Osteocyte (in vitro differentiated cells): ENCODE data around the gene WNT7B. TPM values are rescaled to one million over a fixed set of nuclear protein-coding genes. Genes with fewer than 3 reads are reported as not detected.
A peak's percentile ranks its signal among the peaks of the same experiment; 100 is the strongest.

Experiments
- DNase-seq: peaks from one replicate; pipeline ENCODE4 v3.0.0; 2021; ENCODE audit warnings: mixed read lengths; ENCODE audit not compliant: unreplicated experiment; ENCODE audit errors: extremely low spot score
- H3K27ac Mint-ChIP-seq: one replicate; pipeline ENCODE4 v1.8.0; 2021; ENCODE audit warnings: mild to moderate bottlenecking, mixed read lengths; ENCODE audit not compliant: unreplicated experiment
- H3K27me3 Mint-ChIP-seq: one replicate; pipeline ENCODE4 v1.8.0; 2021; ENCODE audit warnings: mixed read lengths; ENCODE audit not compliant: unreplicated experiment
- H3K36me3 Mint-ChIP-seq: one replicate; pipeline ENCODE4 v1.8.0; 2021; ENCODE audit warnings: mixed read lengths; ENCODE audit not compliant: unreplicated experiment
- H3K4me1 Mint-ChIP-seq: one replicate; pipeline ENCODE4 v1.8.0; 2021; ENCODE audit warnings: mixed read lengths; ENCODE audit not compliant: unreplicated experiment
- H3K4me3 Mint-ChIP-seq: one replicate; pipeline ENCODE4 v1.8.0; 2021; ENCODE audit warnings: mild to moderate bottlenecking, moderate library complexity, mixed read lengths; ENCODE audit not compliant: unreplicated experiment
- H3K9me3 Mint-ChIP-seq: one replicate; pipeline ENCODE4 v1.8.0; 2021; ENCODE audit warnings: mixed read lengths; ENCODE audit not compliant: unreplicated experiment
- CTCF ChIP-seq: fragments of 200-600 bp; sonication (generic); IDR thresholded peaks from 2 replicates; pipeline ENCODE4 v1.5.0; 2021; ENCODE audit warnings: antibody characterized with exemption, mild to moderate bottlenecking, moderate library complexity
- total RNA-seq: library from RNA; stranded (reverse); gene quantifications from 2 replicates; pipeline ENCODE4 v1.2.1, GENCODE V29; 2021

The WNT7B gene
- total RNA-seq, 1 donor from 2014 or later: 2.3 TPM

DNA sequence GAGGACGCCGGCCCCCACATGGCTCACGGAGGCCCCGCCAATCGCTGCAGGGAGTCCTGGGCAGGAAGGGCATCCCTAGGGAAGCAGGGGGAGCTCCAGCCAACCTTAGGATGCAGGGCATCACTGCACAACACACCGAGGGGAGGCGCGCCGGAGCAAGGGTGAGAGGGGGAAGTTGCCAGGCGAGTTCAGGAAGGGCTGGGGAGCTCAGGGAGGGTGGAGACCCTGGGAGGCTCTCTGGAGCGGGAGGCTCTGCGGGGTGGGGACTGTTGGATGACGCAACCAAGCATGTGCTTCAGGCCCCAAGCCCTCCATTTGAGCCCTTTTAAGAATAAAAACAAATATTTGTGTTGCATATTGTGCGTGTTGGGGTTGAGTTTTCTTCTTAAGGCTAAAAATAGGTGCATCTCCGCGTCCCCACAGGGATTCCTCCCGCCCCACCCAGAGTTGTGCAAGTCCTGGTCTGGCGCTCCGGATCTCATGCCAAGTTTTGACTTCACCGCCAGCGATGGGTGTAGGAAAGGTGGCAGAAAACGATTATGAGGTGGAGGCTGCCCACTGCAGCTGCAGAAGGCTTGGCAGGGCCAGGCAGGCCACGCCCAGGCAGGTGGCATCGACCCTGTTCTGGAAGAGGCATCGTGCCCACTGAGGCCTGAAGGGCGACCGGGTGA lies 65.2 kb downstream of the WNT7B start:
- no peak overlapping the region for H3K4me3 Mint-ChIP-seq
- peaks cover 11% of the 10 kb centered on the region for H3K27me3 Mint-ChIP-seq
- peaks cover 4% of the 10 kb centered on the region for H3K36me3 Mint-ChIP-seq
- TF ChIP-seq CTCF: no peak
- H3K9me3 Mint-ChIP-seq: no peaks in the 10 kb centered on the region
- peaks cover 15% of the 10 kb centered on the region for H3K4me1 Mint-ChIP-seq
- DNase-seq: no peak
- no peak overlapping the region for H3K27ac Mint-ChIP-seq

DNA sequence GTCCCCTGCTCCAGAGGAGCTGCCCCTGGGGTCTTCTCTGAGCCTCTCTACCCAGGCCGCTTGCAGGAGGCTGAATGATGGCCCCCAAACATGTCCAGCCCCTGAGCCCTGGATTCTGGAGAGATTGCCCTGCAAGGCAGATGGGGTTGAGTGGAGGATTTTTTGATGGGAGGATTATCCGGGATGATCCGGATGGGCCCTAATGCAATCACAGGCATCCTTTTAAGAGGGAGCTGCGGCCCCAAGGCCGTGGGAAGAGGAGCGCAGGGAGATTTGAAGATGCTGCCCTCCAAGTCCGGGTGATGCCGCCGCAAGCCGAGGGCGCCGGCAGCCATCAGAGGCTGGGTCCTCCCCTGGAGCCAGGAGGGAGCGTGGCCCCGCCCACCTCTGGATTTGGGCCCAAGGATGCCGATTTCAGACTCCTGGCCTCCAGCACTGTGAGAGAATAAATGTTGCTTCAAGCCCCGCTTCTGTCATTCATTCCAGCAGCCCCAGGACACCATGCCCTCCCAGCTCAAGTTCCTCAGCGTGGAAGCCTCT lies 66.0 kb downstream of the WNT7B start:
- DNase-seq: no peak
- Mint-ChIP-seq H3K4me1 (peaks cover 20% of the 10 kb centered on the region), H3K4me3 (no peak overlapping the region), H3K27ac (no peak overlapping the region), H3K27me3 (peaks cover 11% of the 10 kb centered on the region), H3K36me3 (peaks cover 4% of the 10 kb centered on the region), H3K9me3 (no peaks in the 10 kb centered on the region)
- TF ChIP-seq CTCF: no peak

GRCh38 chr22:45908961-45909360 lies 68.0 kb downstream of the WNT7B start:
- H3K27ac Mint-ChIP-seq: no peak overlapping the region
- no peak overlapping the region for H3K4me3 Mint-ChIP-seq
- H3K4me1 Mint-ChIP-seq: peaks cover 36% of the 10 kb centered on the region
- no peaks in the 10 kb centered on the region for H3K9me3 Mint-ChIP-seq
- DNase-seq: no peak
- no peak for TF ChIP-seq CTCF
- peaks cover 7% of the 10 kb centered on the region for H3K27me3 Mint-ChIP-seq
- peaks cover under 1% of the 10 kb centered on the region for H3K36me3 Mint-ChIP-seq

- Mint-ChIP-seq H3K27me3 (peaks cover 2% of the 10 kb centered on the region), H3K27ac (no peak overlapping the region), H3K36me3 (no peaks in the 10 kb centered on the region), H3K4me1 (peaks cover 40% of the 10 kb centered on the region), H3K9me3 (no peaks in the 10 kb centered on the region), H3K4me3 (no peak overlapping the region)
- no peak for TF ChIP-seq CTCF
- no peak for DNase-seq
These were observed 69.0 kb downstream of the WNT7B start for GRCh38 chr22:45907996-45908395.

DNA sequence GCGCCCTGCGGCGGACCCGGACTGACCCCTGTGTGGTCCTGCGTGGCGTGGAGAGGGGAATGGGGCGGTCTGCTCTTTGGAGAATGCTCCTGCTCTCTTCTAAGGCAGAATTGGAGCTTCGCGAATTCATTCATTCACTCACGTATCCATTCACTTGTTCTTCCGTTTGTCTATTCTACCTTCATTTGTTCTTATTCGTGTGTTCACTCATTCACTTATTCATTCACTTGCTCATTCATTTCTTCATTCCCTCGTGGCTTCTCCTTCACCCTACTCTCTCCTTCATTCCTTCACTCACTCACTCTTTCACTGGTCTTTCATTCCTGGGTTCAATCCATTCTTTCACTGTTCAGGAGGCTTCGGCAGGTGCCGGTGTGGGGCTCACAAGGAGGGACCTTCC lies 69.6 kb downstream of the WNT7B start:
- Mint-ChIP-seq H3K27ac (peak overlapping the region; percentile 13), H3K27me3 (peaks cover 2% of the 10 kb centered on the region), H3K36me3 (no peaks in the 10 kb centered on the region), H3K4me3 (no peak overlapping the region), H3K9me3 (no peaks in the 10 kb centered on the region), H3K4me1 (peaks cover 43% of the 10 kb centered on the region)
- TF ChIP-seq CTCF: no peak
- no peak for DNase-seq
